Kidney (tissue), 14 donors: ENCODE results near the gene ARID1B. TPM values are rescaled to one million over a fixed set of nuclear protein-coding genes. Genes with fewer than 3 reads are reported as not detected.
"Not testable (repeated sequence)": the region's sequence is repeated elsewhere in the genome, so short reads cannot be mapped to it uniquely, and the experiment has no call there.

Experiments
- DNase-seq, 5 donors: peaks; one replicate each; pipeline ENCODE4 v3.0.0-alpha.2; 2013 to 2020
- FAIRE-seq: peaks from 2 replicates; lab custom pipeline; 2012; peaks lifted over from hg19 to GRCh38; lab: Jason Lieb, UNC
- H3K27ac ChIP-seq, 2 donors: one replicate each; pipeline ENCODE4 v1.7.0; 2013; ENCODE audit warnings: low read depth in 2 of 2, low read length in 2 of 2, inconsistent platforms in 1 of 2
- H3K27me3 ChIP-seq: one replicate; pipeline ENCODE4 v1.7.1; 2013; ENCODE audit warnings: low read length, inconsistent platforms; ENCODE audit not compliant: control insufficient read depth, insufficient read depth
- H3K36me3 ChIP-seq, 3 donors: one replicate each; pipeline versions ENCODE4 v1.7.0 to v1.7.1; 2013; ENCODE audit warnings: low read length in 3 of 3, control low read depth in 1 of 3, inconsistent platforms in 1 of 3; ENCODE audit not compliant: insufficient read depth in 3 of 3, control insufficient read depth in 2 of 3
- H3K4me1 ChIP-seq, 3 donors: one replicate each; pipeline versions ENCODE4 v1.7.0 to v1.7.1; 2013; ENCODE audit warnings: low read length in 3 of 3, inconsistent platforms in 1 of 3, low read depth in 1 of 3; ENCODE audit not compliant: control insufficient read depth in 2 of 3, insufficient read depth in 2 of 3
- H3K4me3 ChIP-seq, 3 donors: one replicate each; pipeline versions ENCODE4 v1.7.0 to v1.8.1; 2013; ENCODE audit warnings: low read length in 3 of 3, control low read depth in 1 of 3, inconsistent platforms in 1 of 3
- H3K9ac ChIP-seq, 3 donors: one replicate each; pipeline versions ENCODE4 v1.7.0 to v1.7.1; 2013; ENCODE audit warnings: low read length in 3 of 3, control low read depth in 1 of 3, inconsistent platforms in 1 of 3
- H3K9me3 ChIP-seq, 3 donors: one replicate each; pipeline versions ENCODE4 v1.7.0 to v1.7.1; 2013; ENCODE audit warnings: low read length in 3 of 3, control low read depth in 1 of 3, inconsistent platforms in 1 of 3; ENCODE audit not compliant: control insufficient read depth in 2 of 3, insufficient read depth in 1 of 3
- CTCF ChIP-seq: IDR thresholded peaks from 3 replicates; pipeline ENCODE4 v1.5.1; 2012; ENCODE audit warnings: mild to moderate bottlenecking, moderate library complexity, borderline replicate concordance; ENCODE audit not compliant: insufficient read depth; ENCODE audit errors: extremely low read depth
- intact Hi-C: fragments of 100-400 bp; cut with DNase I; formaldehyde crosslinking; loops from one replicate; pipeline ENCODE4 v1.11.1; 2022
- polyA plus RNA-seq: library from polyadenylated mRNA; stranded (reverse); fragments of 350-450 nt; fragmentation: Illumina TruSeq; extraction: RNeasy Lipid Tissue Mini Kit (QIAGEN cat#74804); gene quantifications from one replicate; pipeline ENCODE4 v1.2.3, GENCODE V29; 2014; ENCODE audit warnings: low read depth, low replicate concordance; ENCODE audit not compliant: insufficient read depth
- total RNA-seq: library from RNA; stranded (reverse); fragmentation: NEBNext Ultra II Directional; extraction: Animal tissue kit (Norgen Biotek cat#: 25700); gene quantifications from one replicate; pipeline ENCODE4 v1.2.1, GENCODE V29; 2021
- donor health status: control.
- donor health status: control.
- donor health status: control.
- donor health status: control.
- donor health status: control.
- donor health status: DM: yes; HTN: yes; CAD: no.
- donor health status: Normal renal cell carcinoma (clear cell type).

ARID1B gene
- total and polyA plus RNA-seq, 2 donors from 2014 or later = 16.4 to 110 TPM

GRCh38 chr6:156942266-156942665 is 165.1 kb downstream of the ARID1B start:
- no peak for FAIRE-seq
- H3K4me1 ChIP-seq = no peaks in the 10 kb centered on the region
- H3K9ac ChIP-seq = no peak overlapping the region
- no peaks in the 10 kb centered on the region for H3K27me3 ChIP-seq
- H3K4me3 ChIP-seq = no peak overlapping the region
- TF ChIP-seq CTCF = no peak
- DNase-seq = no peak
- no peaks in the 10 kb centered on the region for H3K9me3 ChIP-seq
- intact Hi-C loops = no loop called here
- H3K36me3 ChIP-seq = no peaks in the 10 kb centered on the region
- no peak overlapping the region for H3K27ac ChIP-seq

- H3K9me3 ChIP-seq = no peaks in the 10 kb centered on the region
- DNase-seq (no peak), FAIRE-seq (no peak)
- H3K27me3 ChIP-seq = no peaks in the 10 kb centered on the region
- intact Hi-C loops = no loop called here
- no peak overlapping the region for H3K27ac ChIP-seq
- H3K4me1 ChIP-seq = no peaks in the 10 kb centered on the region
- no peak for TF ChIP-seq CTCF
- no peak overlapping the region for H3K9ac ChIP-seq
- H3K36me3 ChIP-seq = no peaks in the 10 kb centered on the region
- no peak overlapping the region for H3K4me3 ChIP-seq
Measured at GRCh38 chr6:156943166-156943565, 166.0 kb downstream of the ARID1B start.

- Histone ChIP-seq H3K9ac (no peak overlapping the region), H3K9me3 (no peaks in the 10 kb centered on the region), H3K36me3 (no peaks in the 10 kb centered on the region), H3K4me3 (no peak overlapping the region), H3K27me3 (no peaks in the 10 kb centered on the region), H3K27ac (no peak overlapping the region), H3K4me1 (no peaks in the 10 kb centered on the region)
- TF ChIP-seq CTCF = no peak
- FAIRE-seq (no peak), DNase-seq (no peak)
- intact Hi-C loops = no loop called here
Measured at GRCh38 chr6:156943816-156944215, 166.6 kb downstream of the ARID1B start.

GRCh38 chr6:156944412-156944811 is 167.2 kb downstream of the ARID1B start:
- no peak for DNase-seq
- intact Hi-C loops = no loop called here
- no peak for FAIRE-seq

GRCh38 chr6:156945789-156946172 is 168.6 kb downstream of the ARID1B start:
- H3K9me3 ChIP-seq, DNase-seq, H3K36me3 ChIP-seq, intact Hi-C loops, FAIRE-seq, H3K4me3 ChIP-seq, H3K4me1 ChIP-seq, H3K27ac ChIP-seq, H3K27me3 ChIP-seq, H3K9ac ChIP-seq: not testable (repeated sequence)

More at GRCh38 chr6:156944412-156944811, 167.2 kb downstream of the ARID1B start:
- H3K9me3 ChIP-seq = no peaks in the 10 kb centered on the region
- H3K4me3 ChIP-seq = no peak overlapping the region
- no peak overlapping the region for H3K27ac ChIP-seq
- H3K9ac ChIP-seq = no peak overlapping the region
- no peaks in the 10 kb centered on the region for H3K36me3 ChIP-seq
- TF ChIP-seq CTCF = no peak
- H3K4me1 ChIP-seq = peaks cover 0 to 3% (median 0%) of the 10 kb centered on the region in 3 donors
- H3K27me3 ChIP-seq = no peaks in the 10 kb centered on the region
